A549 (cell line): ENCODE results near the gene INHA. TPM values are rescaled to one million over a fixed set of nuclear protein-coding genes. Genes with fewer than 3 reads are reported as not detected.

Experiments used
- ATAC-seq, 2 experiments: fragments of 200-7000 bp in 1 of 2; fragments of >200 bp in 1 of 2; cut with Nextera tagmentation in 1 of 2; cut with Tn5 transposase in 1 of 2; 3 replicates each; pipeline versions ENCODE4 v1.8.0 to v1.9.1; 2018 to 2020; ENCODE audit warnings: mild to moderate bottlenecking in 1 of 2, moderate library complexity in 1 of 2
- CTCF ChIA-PET: fragments of 300-600 bp; sonication (Branson Sonifier 250); formaldehyde crosslinking; extraction: SDS; loops from one replicate; lab custom pipeline; 2021; ENCODE audit warnings: antibody characterized with exemption, inconsistent platforms; lab: Yijun Ruan, JAX
- POLR2A ChIA-PET: fragments of 350-600 bp; formaldehyde crosslinking; extraction: SDS; loops from one replicate; lab custom pipeline; 2021; ENCODE audit warnings: antibody characterized with exemption, inconsistent platforms; lab: Yijun Ruan, JAX
- DNase-seq, 2 experiments: peaks; one replicate each; pipeline versions ENCODE4 v3.0.0 to v3.0.0-alpha.2; 2011 to 2016; ENCODE audit warnings: low read depth in 1 of 2, low spot score in 1 of 2
- FAIRE-seq: peaks from 2 replicates; lab custom pipeline; 2011; peaks lifted over from hg19 to GRCh38; lab: Jason Lieb, UNC
- H3K27ac ChIP-seq, 2 experiments: fragments of >200 bp; sonication (Bioruptor Twin); formaldehyde crosslinking; 3 replicates each; pipeline ENCODE4 v1.5.1; 2016 to 2017
- H3K4me1 ChIP-seq: fragments of >200 bp; sonication (Bioruptor Twin); formaldehyde crosslinking; 3 replicates; pipeline ENCODE4 v1.6.1; 2016
- H3K4me2 ChIP-seq: fragments of >200 bp; sonication (Bioruptor Twin); formaldehyde crosslinking; 3 replicates; pipeline ENCODE4 v1.6.1; 2016
- H3K4me3 ChIP-seq: fragments of >200 bp; sonication (Bioruptor Twin); formaldehyde crosslinking; 3 replicates; pipeline ENCODE4 v1.5.1; 2016
- H3K9me3 ChIP-seq: fragments of >200 bp; sonication (Bioruptor Twin); formaldehyde crosslinking; 3 replicates; pipeline ENCODE4 v1.6.1; 2016
- BCL3 ChIP-seq: fragments of >200 bp; sonication (Bioruptor Twin); formaldehyde crosslinking; IDR thresholded peaks from 3 replicates; pipeline ENCODE4 v1.6.1; 2016
- CEBPB ChIP-seq, 2 experiments: fragments of >200 bp in 1 of 2; sonication (Bioruptor Twin) in 1 of 2; formaldehyde crosslinking in 1 of 2; IDR thresholded peaks; 2 replicates each; pipeline ENCODE4 v1.6.1; 2012 to 2016
- CTCF ChIP-seq: fragments of >200 bp; sonication (Bioruptor Twin); formaldehyde crosslinking; IDR thresholded peaks from 3 replicates; pipeline ENCODE4 v1.5.1; 2016
- EHF ChIP-seq: fragments of 250-450 bp; sonication (Bioruptor Pico); IDR thresholded peaks from 2 replicates; pipeline ENCODE4 v1.5.0; 2020; ENCODE audit warnings: mild to moderate bottlenecking
- EHMT2 ChIP-seq: fragments of 200-600 bp; sonication (generic); IDR thresholded peaks from 2 replicates; pipeline ENCODE4 v1.6.1; 2016; ENCODE audit warnings: antibody characterized with exemption, low read depth, mild to moderate bottlenecking, moderate library complexity
- ESRRA ChIP-seq: fragments of 150-350 bp; IDR thresholded peaks from 2 replicates; pipeline ENCODE4 v1.6.1; 2014; ENCODE audit warnings: mild to moderate bottlenecking, low read length, borderline replicate concordance
- HDAC2 ChIP-seq: fragments of 200-600 bp; sonication (generic); IDR thresholded peaks from 2 replicates; pipeline ENCODE4 v1.6.1; 2016
- HOXA7 ChIP-seq: fragments of 250-450 bp; sonication (Bioruptor Pico); IDR thresholded peaks from 2 replicates; pipeline ENCODE4 v1.5.0; 2020; ENCODE audit warnings: mild to moderate bottlenecking, moderate library complexity
- HOXB13 ChIP-seq: fragments of 250-450 bp; sonication (Bioruptor Pico); IDR thresholded peaks from 2 replicates; pipeline ENCODE4 v1.5.0; 2020; ENCODE audit warnings: low read depth, mild to moderate bottlenecking, moderate library complexity
- JUN ChIP-seq, 2 experiments: fragments of >200 bp; sonication (Bioruptor Twin); formaldehyde crosslinking; IDR thresholded peaks; 2 replicates in 1 of 2; 3 replicates in 1 of 2; pipeline ENCODE4 v1.6.1; 2016 to 2017
- MAFK ChIP-seq: fragments of 450-650 bp; IDR thresholded peaks from 2 replicates; pipeline ENCODE4 v1.6.1; 2014; ENCODE audit not compliant: partially characterized antibody
- MAX ChIP-seq: IDR thresholded peaks from 2 replicates; pipeline ENCODE4 v1.6.1; 2012
- MAZ ChIP-seq: fragments of 150-350 bp; IDR thresholded peaks from 2 replicates; pipeline ENCODE4 v1.6.1; 2014; ENCODE audit warnings: antibody characterized with exemption, low read depth, low read length, borderline replicate concordance
- NPAS2 ChIP-seq: fragments of 250-450 bp; sonication (Bioruptor Pico); IDR thresholded peaks from 2 replicates; pipeline ENCODE4 v1.8.0; 2022; ENCODE audit warnings: mild to moderate bottlenecking, moderate library complexity, borderline replicate concordance
- PHF8 ChIP-seq: fragments of 200-600 bp; sonication (generic); IDR thresholded peaks from 2 replicates; pipeline ENCODE4 v1.6.1; 2016; ENCODE audit warnings: low read depth, mild to moderate bottlenecking, antibody characterized with exemption, moderate library complexity, borderline replicate concordance
- REST ChIP-seq: fragments of 200-600 bp; sonication (generic); IDR thresholded peaks from 2 replicates; pipeline ENCODE4 v1.6.1; 2016; ENCODE audit warnings: antibody characterized with exemption, mild to moderate bottlenecking, moderate library complexity
- RFX5 ChIP-seq: fragments of 450-650 bp; IDR thresholded peaks from 2 replicates; pipeline ENCODE4 v1.7.1; 2014; ENCODE audit warnings: antibody characterized with exemption, mild to moderate bottlenecking, moderate library complexity
- SMC3 ChIP-seq: fragments of >200 bp; sonication (Bioruptor Twin); formaldehyde crosslinking; IDR thresholded peaks from 3 replicates; pipeline ENCODE4 v1.6.1; 2018; ENCODE audit warnings: inconsistent platforms
- TP53 ChIP-seq: fragments of 250-450 bp; sonication (Bioruptor Pico); IDR thresholded peaks from 2 replicates; pipeline ENCODE4 v1.5.0; 2021; ENCODE audit warnings: mild to moderate bottlenecking, moderate library complexity
- USF2 ChIP-seq: fragments of 450-650 bp; IDR thresholded peaks from 2 replicates; pipeline ENCODE4 v1.6.1; 2014; ENCODE audit warnings: antibody characterized with exemption
- ZC3H11A ChIP-seq: fragments of 450-650 bp; IDR thresholded peaks from 2 replicates; pipeline ENCODE4 v1.6.1; 2014; ENCODE audit warnings: antibody characterized with exemption, mild to moderate bottlenecking
- ZNF302 ChIP-seq: fragments of 250-450 bp; sonication (Bioruptor Pico); IDR thresholded peaks from 2 replicates; pipeline ENCODE4 v1.9.0; 2021; ENCODE audit warnings: inconsistent platforms, mild to moderate bottlenecking, moderate library complexity
- WGBS: methylation state at CpG from one replicate; pipeline ENCODE4 v1.1.6; 2017; ENCODE audit errors: missing lambda C conversion rate; 5-methylcytosine and 5-hydroxymethylcytosine counted together
- polyA plus RNA-seq, 4 experiments: library from polyadenylated mRNA; depleted of rRNA in 3 of 4; stranded (reverse); fragments of >200 nt; fragmentation: RNase III in 1 of 4; extraction: RNeasy Plus Mini Kit Qiagen cat#74134 plus additional on column Dnase treatment in 1 of 4; gene quantifications; 2 replicates in 3 of 4; 3 replicates in 1 of 4; pipeline ENCODE4 v1.2.3, GENCODE V29; 2011 to 2017

Gene INHA
- polyA plus RNA-seq, 2 of the 4 experiments (the other 2 are of a cell fraction) = 0.49 to 0.72 TPM

- TF ChIP-seq BCL3 (no peak), HDAC2 (no peak)
- TF ChIP-seq, all 56 proteins: peak for 0
Observed at GRCh38 chr2:219581346-219581745, 9.2 kb downstream of the INHA start (continued).

- 33% methylated on average over 4 of the region's 4 CpGs for WGBS
Observed at GRCh38 chr2:219591091-219591490, 19.0 kb downstream of the INHA start.

GRCh38 chr2:219592736-219593135 is 20.6 kb downstream of the INHA start:
- Histone ChIP-seq H3K4me2 (no peak overlapping the region), H3K4me1 (peaks cover 7% of the 10 kb centered on the region; the same call in 2 of the 3 replicates), H3K4me3 (no peak overlapping the region), H3K27ac (no peak overlapping the region), H3K9me3 (no peaks in the 10 kb centered on the region)
- 56% methylated on average over 6 of the region's 6 CpGs for WGBS
- DNase-seq = no peak
- no peak for ATAC-seq
- POLR2A ChIA-PET = no interaction called here
- no peak for FAIRE-seq
- CTCF ChIA-PET = interaction anchor here (1.0 to 1.4 kb wide), 3 partner anchors 10 to 63 kb away, joined by 3 to 4 read pairs (median 3); no protein-coding TSS in a partner anchor
- no peak for TF ChIP-seq USF2
- no peak for TF ChIP-seq ZNF302
- no peak for TF ChIP-seq MAZ
- TF ChIP-seq EHMT2 = no peak
- TF ChIP-seq HOXA7 (CRISPR knock-in tag) = no peak
- no peak for TF ChIP-seq PHF8
- TF ChIP-seq JUN (IDR thresholded peaks at IDR 0.05) = no peak
- no peak for TF ChIP-seq MAX
- no peak for TF ChIP-seq ESRRA
- no peak for TF ChIP-seq NPAS2 (CRISPR knock-in tag)
- no peak for TF ChIP-seq MAFK
- TF ChIP-seq EHF (CRISPR knock-in tag) = no peak
- no peak for TF ChIP-seq BCL3
- no peak for TF ChIP-seq TP53 (CRISPR knock-in tag)
- no peak for TF ChIP-seq HOXB13 (CRISPR knock-in tag)
- no peak for TF ChIP-seq CEBPB (IDR thresholded peaks at IDR 0.05)
- no peak for TF ChIP-seq SMC3
- TF ChIP-seq REST = no peak
- no peak for TF ChIP-seq ZC3H11A

More at GRCh38 chr2:219591091-219591490, 19.0 kb downstream of the INHA start:
- Histone ChIP-seq H3K27ac (no peak overlapping the region), H3K9me3 (no peaks in the 10 kb centered on the region), H3K4me3 (no peak overlapping the region), H3K4me1 (no peaks in the 10 kb centered on the region), H3K4me2 (no peak overlapping the region)
- DNase-seq = no peak
- ATAC-seq = no peak
- no peak for FAIRE-seq
- ChIA-PET POLR2A (no interaction called here), CTCF (interaction anchor here (0.5 to 1.5 kb wide), 3 partner anchors 27 to 181 kb away, joined by 3 to 4 read pairs (median 3); no protein-coding TSS in a partner anchor)
- TF ChIP-seq RFX5 (no peak), JUN (IDR thresholded peaks at IDR 0.05) (no peak), CTCF (no peak), TP53 (CRISPR knock-in tag) (no peak)
